Breast epithelium (tissue), 3 donors: ENCODE results near the gene SNTG2.

Source experiments
- CTCF ChIP-seq, 3 donors: fragments of 450-650 bp; IDR thresholded peaks; one replicate each; pipeline ENCODE4 v1.5.1; 2016 to 2017; ENCODE audit warnings: antibody characterized with exemption in 3 of 3, mild to moderate bottlenecking in 3 of 3, moderate library complexity in 3 of 3
- POLR2A ChIP-seq: fragments of 450-650 bp; IDR thresholded peaks from one replicate; pipeline ENCODE4 v1.6.1; 2016; ENCODE audit warnings: antibody characterized with exemption, mild to moderate bottlenecking, moderate library complexity
- POLR2AphosphoS5 ChIP-seq, 3 donors: sonication (generic); formaldehyde crosslinking; IDR thresholded peaks; one replicate each; pipeline ENCODE4 v1.6.1; 2017; ENCODE audit warnings: antibody characterized with exemption in 3 of 3

GRCh38 chr2:1246239-1246638 is 295.6 kb downstream of the SNTG2 start:
- TF ChIP-seq CTCF (IDR thresholded peaks at IDR 0.05) (no peak), POLR2A (no peak), POLR2AphosphoS5 (IDR thresholded peaks at IDR 0.05) (no peak)
